Measurements from ENCODE around the gene SLC6A18.

DNA sequence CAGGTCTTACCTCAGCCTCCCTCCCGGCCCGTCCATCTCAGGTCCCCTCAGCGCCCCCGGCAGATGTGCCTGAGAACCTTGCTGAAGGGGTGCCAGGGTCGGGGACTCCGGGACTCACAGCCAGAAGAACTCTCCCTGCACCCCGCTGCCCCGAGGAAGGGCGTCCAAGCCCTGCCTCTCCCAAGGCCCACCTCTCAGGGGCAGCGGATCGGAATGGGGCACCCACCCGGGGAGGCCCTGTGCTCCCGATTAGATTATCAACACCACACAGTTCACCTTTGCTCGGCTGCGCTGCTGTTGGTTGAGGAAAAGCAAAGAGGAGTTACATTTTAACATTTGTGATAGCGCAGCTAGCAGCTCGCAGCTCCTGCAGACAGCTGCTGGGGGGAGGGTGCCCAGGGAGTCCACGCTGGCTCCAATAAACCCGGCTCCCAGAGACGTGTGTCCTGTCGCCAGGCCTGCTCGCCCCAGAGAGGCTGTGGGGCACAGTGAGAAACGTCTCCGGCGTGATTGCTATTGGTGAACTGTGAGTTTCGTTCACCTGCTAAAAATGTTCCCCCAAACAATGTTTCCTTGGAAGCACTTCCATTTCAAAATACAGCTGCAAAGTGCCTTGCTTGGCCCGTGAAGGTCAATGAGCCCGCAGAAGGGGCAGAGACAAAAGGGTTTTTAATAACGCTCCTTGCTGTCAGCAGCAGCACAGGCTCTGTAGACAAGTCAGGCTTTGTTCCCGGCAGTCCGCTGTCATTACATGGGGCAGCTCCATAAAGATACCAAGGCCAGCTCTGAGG, 42.4 kb upstream of the SLC6A18 start:
- TF ChIP-seq POLR2A (IDR thresholded peaks at IDR 0.05) (no peak), CTCF (IDR thresholded peaks at IDR 0.05) (no peak)

Data from thyroid gland (tissue), 4 donors.